Tibial nerve (tissue), 3 donors: ENCODE measurements around the gene EYA2.

Experiments
- CTCF ChIP-seq, 5 experiments: fragments of 200-600 bp in 3 of 5; fragments of 450-650 bp in 2 of 5; sonication (generic) in 3 of 5; IDR thresholded peaks; one replicate each; pipeline ENCODE4 v1.5.1; 2016 to 2019; ENCODE audit warnings: antibody characterized with exemption in 5 of 5, mild to moderate bottlenecking in 3 of 5, moderate library complexity in 2 of 5
- POLR2A ChIP-seq, 2 donors: fragments of 450-650 bp; IDR thresholded peaks; one replicate each; pipeline ENCODE4 v1.6.1; 2017; ENCODE audit warnings: antibody characterized with exemption in 2 of 2, mild to moderate bottlenecking in 2 of 2, moderate library complexity in 2 of 2

DNA sequence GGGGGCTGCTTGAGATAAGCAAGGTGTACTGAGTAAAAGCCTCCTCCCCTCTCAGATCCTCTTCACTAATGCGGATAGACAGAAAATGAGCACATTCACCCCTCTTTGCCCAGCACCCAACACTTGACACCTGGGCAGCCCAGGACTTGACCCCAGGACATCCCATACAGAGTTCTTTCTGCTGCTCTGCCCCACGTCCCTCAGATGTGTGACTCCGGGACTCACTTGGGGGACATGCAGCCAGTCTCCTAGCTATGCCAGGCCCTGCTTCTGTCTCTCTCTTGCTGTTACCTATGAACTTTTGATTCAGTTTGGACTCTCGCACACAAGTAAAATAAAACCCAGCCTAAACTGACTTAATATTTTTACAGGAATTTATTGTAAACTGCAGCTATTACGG, 159.9 kb downstream of the EYA2 start:
- TF ChIP-seq CTCF (IDR thresholded peaks at IDR 0.05): no peak
- TF ChIP-seq POLR2A (IDR thresholded peaks at IDR 0.05): no peak
